Neural cell (in vitro differentiated cells): ENCODE results near the gene C1orf146. TPM values are rescaled to one million over a fixed set of nuclear protein-coding genes. Genes with fewer than 3 reads are reported as not detected.

Experiments used
- H2AFZ ChIP-seq: fragments of 200-600, 300-800 bp; sonication (generic), shearing (Covaris generic); 2 replicates; pipeline ENCODE4 v1.6.0; 2014; ENCODE audit warnings: low read depth, mild to moderate bottlenecking, antibody characterized with exemption, low read length, moderate library complexity
- H3F3A ChIP-seq: fragments of 200-600 bp; shearing (Covaris generic); 2 replicates; pipeline ENCODE4 v1.6.1; 2016; ENCODE audit warnings: mild to moderate bottlenecking, moderate library complexity, mixed read lengths, antibody characterized with exemption, low read length; ENCODE audit not compliant: insufficient read depth, poor library complexity, severe bottlenecking
- H3K27ac ChIP-seq: fragments of 200-600, 300-800 bp; sonication (generic), shearing (Covaris generic); 2 replicates; pipeline ENCODE4 v1.5.1; 2014; ENCODE audit warnings: mild to moderate bottlenecking, low read length, moderate library complexity
- H3K27me3 ChIP-seq: fragments of 300-800, 200-600 bp; sonication (generic), shearing (Covaris generic); 2 replicates; pipeline ENCODE4 v1.6.0; 2014; ENCODE audit warnings: mild to moderate bottlenecking, low read depth, low read length, moderate library complexity; ENCODE audit not compliant: insufficient read depth
- H3K36me3 ChIP-seq: fragments of 300-800, 200-600 bp; sonication (generic), shearing (Covaris generic); 2 replicates; pipeline ENCODE4 v1.5.1; 2014; ENCODE audit warnings: mild to moderate bottlenecking, antibody characterized with exemption, low read length, moderate library complexity; ENCODE audit not compliant: insufficient read depth
- H3K4me2 ChIP-seq: fragments of 300-800, 200-600 bp; sonication (generic), shearing (Covaris generic); 2 replicates; pipeline ENCODE4 v1.6.0; 2014; ENCODE audit warnings: mild to moderate bottlenecking, low read length
- H3K4me3 ChIP-seq: fragments of 300-800, 200-600 bp; sonication (generic), shearing (Covaris generic); 2 replicates; pipeline ENCODE4 v1.5.1; 2014; ENCODE audit warnings: mild to moderate bottlenecking, low read length, moderate library complexity
- H3K79me2 ChIP-seq: fragments of 200-600 bp; shearing (Covaris generic); replicated peaks from 2 replicates; pipeline ENCODE4 v1.6.0; 2014; ENCODE audit warnings: mild to moderate bottlenecking, low read length, moderate library complexity; ENCODE audit not compliant: insufficient read depth
- H3K9ac ChIP-seq: fragments of 300-800, 200-600 bp; sonication (generic), shearing (Covaris generic); 2 replicates; pipeline ENCODE4 v1.6.1; 2016; ENCODE audit warnings: mild to moderate bottlenecking, low read length, mixed read lengths
- H3K9me2 ChIP-seq: fragments of 200-600 bp; shearing (Covaris generic); 2 replicates; pipeline ENCODE4 v1.6.1; 2016; ENCODE audit warnings: mild to moderate bottlenecking, low read length, mixed read lengths; ENCODE audit not compliant: insufficient read depth
- H3K9me3 ChIP-seq: fragments of 200-600, 300-800 bp; sonication (generic), shearing (Covaris generic); 2 replicates; pipeline ENCODE4 v1.6.1; 2016; ENCODE audit warnings: mild to moderate bottlenecking, mixed run types, low read length, moderate library complexity, mixed read lengths
- H4K20me1 ChIP-seq: fragments of 200-600 bp; shearing (Covaris generic); 2 replicates; pipeline ENCODE4 v1.6.1; 2016; ENCODE audit warnings: mild to moderate bottlenecking, mixed run types; ENCODE audit not compliant: insufficient read depth
- EP300 ChIP-seq: fragments of 450-650 bp; conservative IDR thresholded peaks from 2 replicates; pipeline ENCODE4 v1.6.1; 2014; ENCODE audit warnings: antibody characterized with exemption, mild to moderate bottlenecking, moderate library complexity; ENCODE audit not compliant: poor library complexity, severe bottlenecking
- EZH2 ChIP-seq: fragments of 200-600, 300-800 bp; shearing (Covaris generic), sonication (generic); IDR thresholded peaks from 2 replicates; pipeline ENCODE4 v1.6.1; 2014; ENCODE audit warnings: antibody characterized with exemption, low read length, borderline replicate concordance, mild to moderate bottlenecking; ENCODE audit not compliant: insufficient read depth, poor library complexity, severe bottlenecking
- MXI1 ChIP-seq: fragments of 450-650 bp; conservative IDR thresholded peaks from 2 replicates; pipeline ENCODE4 v1.6.1; 2014; ENCODE audit warnings: antibody characterized with exemption, mild to moderate bottlenecking; ENCODE audit not compliant: poor library complexity, severe bottlenecking
- POLR2AphosphoS5 ChIP-seq: IDR thresholded peaks from 2 replicates; pipeline ENCODE4 v1.6.1; 2012
- RAD21 ChIP-seq: fragments of 450-650 bp; conservative IDR thresholded peaks from 2 replicates; pipeline ENCODE4 v1.6.1; 2014; ENCODE audit warnings: antibody characterized with exemption, mild to moderate bottlenecking, moderate library complexity
- SMC3 ChIP-seq: fragments of 450-650 bp; conservative IDR thresholded peaks from 2 replicates; pipeline ENCODE4 v1.6.1; 2014; ENCODE audit warnings: antibody characterized with exemption, mild to moderate bottlenecking, moderate library complexity; ENCODE audit not compliant: poor library complexity
- TAF1 ChIP-seq: IDR thresholded peaks from 2 replicates; pipeline ENCODE4 v1.6.1; 2012; ENCODE audit warnings: low read depth
- polyA minus RNA-seq: library from RNA; depleted of rRNA, polyadenylated mRNA; stranded (reverse); fragments of >200 nt; gene quantifications from 2 replicates; pipeline ENCODE4 v1.2.3, GENCODE V29; 2014
- polyA plus RNA-seq: library from polyadenylated mRNA; depleted of rRNA; stranded (reverse); fragments of >200 nt; gene quantifications from 2 replicates; pipeline ENCODE4 v1.2.3, GENCODE V29; 2014
- TF ChIP-seq, protein P1 (sequence below): IDR thresholded peaks from 2 replicates; pipeline ENCODE4 v1.6.1; 2012; ENCODE audit warnings: borderline replicate concordance
- TF ChIP-seq, protein P2 (sequence below): fragments of 450-650 bp; IDR thresholded peaks from 2 replicates; pipeline ENCODE4 v1.5.1; 2014; ENCODE audit warnings: antibody characterized with exemption, mild to moderate bottlenecking, moderate library complexity; ENCODE audit not compliant: poor library complexity, severe bottlenecking

C1orf146 gene, protein sequence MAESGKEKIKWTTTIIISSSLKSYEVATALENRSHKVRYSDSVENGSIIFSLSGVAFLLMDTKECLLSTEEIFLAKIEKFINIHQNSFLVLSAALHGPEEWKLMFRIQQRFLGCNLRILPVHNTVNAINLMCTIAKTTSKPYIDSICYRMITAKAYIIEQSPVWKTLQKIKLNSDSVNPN
- not detected in 2 replicates for polyA plus RNA-seq
- not detected in 2 replicates for polyA minus RNA-seq

DNA sequence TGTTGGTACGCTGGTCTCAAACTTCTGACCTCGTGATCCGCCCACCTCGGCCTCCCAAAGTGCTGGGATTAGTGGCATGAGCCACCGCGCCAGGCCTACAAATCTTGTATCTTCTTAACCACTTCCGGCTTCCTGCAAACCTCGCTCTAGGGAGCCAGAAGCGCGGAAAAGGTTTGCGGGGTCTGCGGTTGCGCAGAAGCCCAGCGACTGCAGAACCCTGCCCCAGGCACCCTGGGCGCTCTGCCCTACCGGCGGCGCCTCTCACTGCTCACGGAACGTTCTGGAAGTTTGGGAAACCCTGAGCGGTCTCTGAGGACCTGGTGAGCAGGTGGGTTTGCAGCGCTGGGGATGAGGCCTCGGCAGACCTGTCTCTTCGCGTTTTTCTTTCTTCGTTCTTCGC lies at the start of gene C1orf146:
Gene C1orf146 (plus strand): TSS at position 195 of the 400 bp plus-strand sequence. CDS start 13,506 bp downstream, outside the sequence.
- H3K9ac ChIP-seq = no peak within 1 kb of the TSS
- H3F3A ChIP-seq = no peaks in the 10 kb centered on the region
- no peaks in the 10 kb centered on the region for H3K9me3 ChIP-seq
- no peaks in the 10 kb centered on the region for H3K27me3 ChIP-seq
- no peak within 1 kb of the TSS for H3K4me2 ChIP-seq
- TF ChIP-seq, protein P1, sequence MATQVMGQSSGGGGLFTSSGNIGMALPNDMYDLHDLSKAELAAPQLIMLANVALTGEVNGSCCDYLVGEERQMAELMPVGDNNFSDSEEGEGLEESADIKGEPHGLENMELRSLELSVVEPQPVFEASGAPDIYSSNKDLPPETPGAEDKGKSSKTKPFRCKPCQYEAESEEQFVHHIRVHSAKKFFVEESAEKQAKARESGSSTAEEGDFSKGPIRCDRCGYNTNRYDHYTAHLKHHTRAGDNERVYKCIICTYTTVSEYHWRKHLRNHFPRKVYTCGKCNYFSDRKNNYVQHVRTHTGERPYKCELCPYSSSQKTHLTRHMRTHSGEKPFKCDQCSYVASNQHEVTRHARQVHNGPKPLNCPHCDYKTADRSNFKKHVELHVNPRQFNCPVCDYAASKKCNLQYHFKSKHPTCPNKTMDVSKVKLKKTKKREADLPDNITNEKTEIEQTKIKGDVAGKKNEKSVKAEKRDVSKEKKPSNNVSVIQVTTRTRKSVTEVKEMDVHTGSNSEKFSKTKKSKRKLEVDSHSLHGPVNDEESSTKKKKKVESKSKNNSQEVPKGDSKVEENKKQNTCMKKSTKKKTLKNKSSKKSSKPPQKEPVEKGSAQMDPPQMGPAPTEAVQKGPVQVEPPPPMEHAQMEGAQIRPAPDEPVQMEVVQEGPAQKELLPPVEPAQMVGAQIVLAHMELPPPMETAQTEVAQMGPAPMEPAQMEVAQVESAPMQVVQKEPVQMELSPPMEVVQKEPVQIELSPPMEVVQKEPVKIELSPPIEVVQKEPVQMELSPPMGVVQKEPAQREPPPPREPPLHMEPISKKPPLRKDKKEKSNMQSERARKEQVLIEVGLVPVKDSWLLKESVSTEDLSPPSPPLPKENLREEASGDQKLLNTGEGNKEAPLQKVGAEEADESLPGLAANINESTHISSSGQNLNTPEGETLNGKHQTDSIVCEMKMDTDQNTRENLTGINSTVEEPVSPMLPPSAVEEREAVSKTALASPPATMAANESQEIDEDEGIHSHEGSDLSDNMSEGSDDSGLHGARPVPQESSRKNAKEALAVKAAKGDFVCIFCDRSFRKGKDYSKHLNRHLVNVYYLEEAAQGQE = no peak
- no peak for TF ChIP-seq EP300
- no peak for TF ChIP-seq EZH2
- TF ChIP-seq, protein P2, sequence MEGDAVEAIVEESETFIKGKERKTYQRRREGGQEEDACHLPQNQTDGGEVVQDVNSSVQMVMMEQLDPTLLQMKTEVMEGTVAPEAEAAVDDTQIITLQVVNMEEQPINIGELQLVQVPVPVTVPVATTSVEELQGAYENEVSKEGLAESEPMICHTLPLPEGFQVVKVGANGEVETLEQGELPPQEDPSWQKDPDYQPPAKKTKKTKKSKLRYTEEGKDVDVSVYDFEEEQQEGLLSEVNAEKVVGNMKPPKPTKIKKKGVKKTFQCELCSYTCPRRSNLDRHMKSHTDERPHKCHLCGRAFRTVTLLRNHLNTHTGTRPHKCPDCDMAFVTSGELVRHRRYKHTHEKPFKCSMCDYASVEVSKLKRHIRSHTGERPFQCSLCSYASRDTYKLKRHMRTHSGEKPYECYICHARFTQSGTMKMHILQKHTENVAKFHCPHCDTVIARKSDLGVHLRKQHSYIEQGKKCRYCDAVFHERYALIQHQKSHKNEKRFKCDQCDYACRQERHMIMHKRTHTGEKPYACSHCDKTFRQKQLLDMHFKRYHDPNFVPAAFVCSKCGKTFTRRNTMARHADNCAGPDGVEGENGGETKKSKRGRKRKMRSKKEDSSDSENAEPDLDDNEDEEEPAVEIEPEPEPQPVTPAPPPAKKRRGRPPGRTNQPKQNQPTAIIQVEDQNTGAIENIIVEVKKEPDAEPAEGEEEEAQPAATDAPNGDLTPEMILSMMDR = no peak
- no peak for TF ChIP-seq RAD21
- no peak for TF ChIP-seq POLR2AphosphoS5
- TF ChIP-seq TAF1 = no peak
- TF ChIP-seq SMC3 = no peak
- no peak for TF ChIP-seq MXI1
- H4K20me1 ChIP-seq = no peaks in the 10 kb centered on the region
- no peaks in the 10 kb centered on the region for H3K79me2 ChIP-seq
- H3K36me3 ChIP-seq = no peaks in the 10 kb centered on the region
- no peak within 1 kb of the TSS for H3K4me3 ChIP-seq
- H2AFZ ChIP-seq = no peak within 1 kb of the TSS
- no peak within 1 kb of the TSS for H3K27ac ChIP-seq
- no peaks in the 10 kb centered on the region for H3K9me2 ChIP-seq

DNA sequence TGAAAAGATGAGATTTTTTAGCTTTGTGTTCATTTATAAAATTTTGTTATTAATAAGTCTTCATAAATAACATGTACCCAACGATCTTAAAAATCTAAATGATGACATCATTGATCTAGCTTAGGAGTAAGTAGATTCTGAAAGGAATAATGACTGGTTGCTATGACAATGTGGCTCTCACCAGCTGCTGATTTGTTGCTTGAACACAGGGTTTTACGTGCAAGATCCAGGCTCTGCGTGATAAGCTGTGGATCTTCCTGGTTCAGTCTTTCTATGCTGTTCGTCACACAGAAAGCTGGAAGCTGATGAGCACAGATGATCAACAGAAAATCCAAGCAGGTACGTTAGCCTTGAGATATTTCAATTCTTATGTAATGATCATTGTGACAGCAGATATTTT lies 49.1 kb upstream of the C1orf146 start:
- H3K9ac ChIP-seq = peak overlapping the region; percentile 82
- H3K4me3 ChIP-seq = peak overlapping the region; percentile 70
- peak overlapping the region; percentile 68 for H3K4me2 ChIP-seq
- no peaks in the 10 kb centered on the region for H3K9me3 ChIP-seq
- no peaks in the 10 kb centered on the region for H3K27me3 ChIP-seq
- H2AFZ ChIP-seq = peak overlapping the region; percentile 46
- peak overlapping the region; percentile 97 for H3K27ac ChIP-seq
- H4K20me1 ChIP-seq = no peaks in the 10 kb centered on the region
- no peaks in the 10 kb centered on the region for H3K36me3 ChIP-seq
- TF ChIP-seq EZH2 (no peak), TAF1 (peak; percentile 97), SMC3 (peak; percentile 42), MXI1 (peak; percentile 41), RAD21 (peak; percentile 35), POLR2AphosphoS5 (peak; percentile 99), EP300 (peak; percentile 66)
- TF ChIP-seq, protein P1 = peak; percentile 81
- TF ChIP-seq, protein P2 = no peak
- H3K9me2 ChIP-seq = no peaks in the 10 kb centered on the region
- no peaks in the 10 kb centered on the region for H3F3A ChIP-seq
- peaks cover 46% of the 10 kb centered on the region for H3K79me2 ChIP-seq
